22Rv1 (cell line): ENCODE data around the gene RIC8B.

Experiments used
- H3K27ac ChIP-seq: fragments of 450-650 bp; 2 replicates; pipeline ENCODE4 v1.5.1; 2017
- ZFX ChIP-seq: fragments of 450-650 bp; IDR thresholded peaks from 2 replicates; pipeline ENCODE4 v1.6.1; 2017; ENCODE audit warnings: antibody characterized with exemption, borderline replicate concordance
- TF ChIP-seq, protein P1 (sequence below): fragments of 450-650 bp; IDR thresholded peaks from 2 replicates; pipeline ENCODE4 v1.5.1; 2017; ENCODE audit warnings: mild to moderate bottlenecking

RIC8B gene

DNA sequence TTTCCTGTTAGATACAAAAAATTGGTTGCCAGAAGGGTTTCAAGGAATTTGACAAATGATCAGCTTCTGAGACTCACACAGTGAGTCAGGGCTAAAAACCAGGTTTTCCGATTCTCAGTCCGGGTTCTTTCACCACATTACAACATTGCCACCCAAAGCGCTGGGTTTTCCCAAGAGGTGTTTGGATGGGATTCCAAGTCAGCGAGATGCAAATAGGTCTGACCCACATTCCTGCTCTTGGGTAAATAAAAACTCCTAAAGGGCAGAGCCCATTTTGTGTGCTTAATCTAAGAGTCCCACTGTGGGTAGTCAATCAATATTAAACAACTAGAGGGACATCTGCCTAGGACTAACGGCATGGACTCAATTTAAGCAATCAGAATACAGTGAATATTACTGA, 5.4 kb upstream of the RIC8B start:
- TF ChIP-seq, protein P1, sequence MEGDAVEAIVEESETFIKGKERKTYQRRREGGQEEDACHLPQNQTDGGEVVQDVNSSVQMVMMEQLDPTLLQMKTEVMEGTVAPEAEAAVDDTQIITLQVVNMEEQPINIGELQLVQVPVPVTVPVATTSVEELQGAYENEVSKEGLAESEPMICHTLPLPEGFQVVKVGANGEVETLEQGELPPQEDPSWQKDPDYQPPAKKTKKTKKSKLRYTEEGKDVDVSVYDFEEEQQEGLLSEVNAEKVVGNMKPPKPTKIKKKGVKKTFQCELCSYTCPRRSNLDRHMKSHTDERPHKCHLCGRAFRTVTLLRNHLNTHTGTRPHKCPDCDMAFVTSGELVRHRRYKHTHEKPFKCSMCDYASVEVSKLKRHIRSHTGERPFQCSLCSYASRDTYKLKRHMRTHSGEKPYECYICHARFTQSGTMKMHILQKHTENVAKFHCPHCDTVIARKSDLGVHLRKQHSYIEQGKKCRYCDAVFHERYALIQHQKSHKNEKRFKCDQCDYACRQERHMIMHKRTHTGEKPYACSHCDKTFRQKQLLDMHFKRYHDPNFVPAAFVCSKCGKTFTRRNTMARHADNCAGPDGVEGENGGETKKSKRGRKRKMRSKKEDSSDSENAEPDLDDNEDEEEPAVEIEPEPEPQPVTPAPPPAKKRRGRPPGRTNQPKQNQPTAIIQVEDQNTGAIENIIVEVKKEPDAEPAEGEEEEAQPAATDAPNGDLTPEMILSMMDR = no peak
- no peak for TF ChIP-seq ZFX
- no peak overlapping the region for H3K27ac ChIP-seq

DNA sequence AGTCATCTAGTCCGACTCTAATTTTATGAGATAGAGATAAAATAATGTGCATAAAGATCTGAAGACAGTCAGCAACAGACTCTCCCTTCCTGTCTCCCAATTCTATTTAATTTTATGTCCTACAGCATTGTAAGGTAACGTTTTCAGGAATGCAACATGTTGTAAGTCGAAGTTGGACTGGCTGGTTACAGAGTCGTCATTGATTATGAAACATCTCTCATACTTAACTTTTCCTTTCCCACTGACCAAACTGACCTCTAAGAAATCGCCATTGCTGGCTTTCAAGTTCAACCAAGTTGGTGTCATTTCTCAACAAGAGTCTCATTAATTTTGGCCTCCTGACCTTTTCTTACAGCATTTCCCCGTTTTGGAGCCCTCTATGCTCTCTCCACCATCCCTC, 4.9 kb upstream of the RIC8B start:
- no peak overlapping the region for H3K27ac ChIP-seq

DNA sequence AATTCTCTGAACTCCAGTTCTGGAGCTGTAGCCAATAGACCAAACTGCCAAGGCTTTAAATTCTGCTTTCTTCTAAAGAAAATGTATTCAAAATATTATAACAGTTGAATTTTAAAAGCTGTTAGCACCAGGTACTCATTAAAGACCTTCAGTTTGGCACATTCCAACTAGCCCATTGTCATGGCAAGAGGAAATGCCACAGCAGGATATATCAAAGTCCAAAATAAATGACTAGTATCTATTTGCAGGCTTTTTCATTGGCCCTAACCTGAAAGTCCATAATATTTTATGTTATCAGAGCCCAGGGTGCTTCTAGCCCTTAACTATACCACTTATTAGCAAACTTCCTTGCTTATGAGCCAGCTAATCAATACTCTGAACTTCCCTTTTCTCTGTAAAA, 3.1 kb upstream of the RIC8B start:
- TF ChIP-seq, protein P1 = no peak
- TF ChIP-seq ZFX = no peak
- no peak overlapping the region for H3K27ac ChIP-seq

More for the DNA sequence above, 4.9 kb upstream of the RIC8B start:
- TF ChIP-seq, protein P1 = no peak
- TF ChIP-seq ZFX = no peak

DNA sequence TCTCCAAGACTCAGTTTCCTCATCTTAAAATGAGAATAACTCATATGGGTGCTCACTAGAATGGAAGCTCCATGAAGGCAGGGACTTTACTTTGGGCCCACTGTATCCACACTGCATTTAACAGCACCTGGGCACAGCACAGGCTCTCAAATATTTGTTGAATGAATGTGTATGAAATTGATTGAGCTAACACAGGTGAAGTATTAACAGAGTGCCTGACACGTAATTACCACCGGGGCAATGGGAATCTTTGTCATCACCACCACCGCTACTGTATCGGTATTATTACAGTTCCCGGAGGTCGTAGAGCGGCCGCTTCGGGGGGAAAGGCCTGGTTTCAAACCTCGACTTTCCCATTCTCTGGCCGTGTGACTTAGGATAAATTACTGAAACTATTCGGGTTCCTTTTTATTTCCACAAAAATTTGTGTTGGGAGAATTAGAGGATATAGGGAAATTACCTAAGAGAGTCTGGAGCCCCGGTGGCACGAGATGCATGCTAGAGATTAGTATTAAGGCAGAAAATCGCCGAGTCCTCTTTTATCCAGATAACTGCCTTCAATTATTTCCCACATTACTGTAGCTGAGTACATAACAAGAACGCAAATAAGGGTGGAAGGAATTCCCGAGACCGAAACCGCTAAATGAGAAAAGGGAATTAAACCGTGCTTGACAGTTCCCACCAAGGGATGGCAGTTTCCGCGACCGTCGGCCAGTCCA, 1.0 kb upstream of the RIC8B start:
- TF ChIP-seq, protein P1 = no peak
- TF ChIP-seq ZFX = no peak
- peak overlapping the region; percentile 93 for H3K27ac ChIP-seq

DNA sequence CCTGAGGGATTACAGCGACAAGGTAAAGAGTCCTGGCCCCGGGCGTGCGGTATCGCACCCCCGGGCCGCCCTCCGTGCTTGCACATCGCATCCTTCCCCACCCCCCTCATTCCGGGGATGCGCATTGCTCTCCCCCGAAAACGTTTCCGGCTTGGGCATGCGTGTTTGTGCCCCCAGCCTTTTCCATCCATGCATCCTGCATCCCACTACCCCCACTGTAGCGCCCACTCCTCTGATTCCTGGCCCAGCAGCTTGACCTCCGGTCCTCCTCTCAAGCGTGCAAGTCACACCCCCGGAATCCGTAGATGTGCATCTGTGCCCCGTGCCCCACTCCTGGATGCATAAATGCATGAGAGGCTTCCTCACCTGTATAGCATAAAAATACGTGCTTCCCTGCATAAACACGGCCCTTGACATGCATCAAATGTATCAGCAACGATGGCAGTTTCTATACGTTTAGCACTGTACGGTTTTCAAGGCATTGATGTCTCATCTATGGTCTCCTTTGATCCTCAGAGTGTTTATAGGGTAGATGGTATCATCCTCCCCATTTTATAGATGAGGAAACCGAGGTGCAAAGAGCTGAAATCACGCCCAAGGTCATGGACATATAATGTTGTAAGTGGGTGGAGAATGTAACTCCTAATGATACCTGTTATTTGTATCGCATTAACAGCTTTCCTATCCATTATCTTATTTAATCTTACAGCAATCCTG, 484 bp downstream of the RIC8B start:
- H3K27ac ChIP-seq = peak overlapping the region; percentile 93
- no peak for TF ChIP-seq ZFX
- TF ChIP-seq, protein P1 = no peak

DNA sequence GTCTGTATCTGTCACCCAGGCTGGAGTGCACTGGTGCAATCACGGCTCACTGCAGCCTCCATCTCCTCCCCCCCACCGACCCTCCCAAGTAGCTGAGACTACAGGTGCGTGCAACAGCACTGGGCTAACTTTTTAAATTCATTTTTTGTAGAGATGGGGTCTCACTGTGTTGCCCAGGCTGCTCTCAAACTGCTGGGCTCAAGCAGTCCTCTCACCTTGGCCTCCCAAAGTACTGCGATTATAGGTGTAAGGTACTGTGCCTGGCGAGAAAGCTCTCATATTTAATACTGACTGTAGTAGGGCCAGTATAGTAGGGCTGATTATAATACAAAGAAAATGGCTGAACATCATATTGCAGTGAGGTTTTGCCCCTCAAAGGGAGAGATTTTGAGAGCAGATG, 2.4 kb downstream of the RIC8B start:
- TF ChIP-seq, protein P1 = no peak
- no peak for TF ChIP-seq ZFX
- no peak overlapping the region for H3K27ac ChIP-seq

DNA sequence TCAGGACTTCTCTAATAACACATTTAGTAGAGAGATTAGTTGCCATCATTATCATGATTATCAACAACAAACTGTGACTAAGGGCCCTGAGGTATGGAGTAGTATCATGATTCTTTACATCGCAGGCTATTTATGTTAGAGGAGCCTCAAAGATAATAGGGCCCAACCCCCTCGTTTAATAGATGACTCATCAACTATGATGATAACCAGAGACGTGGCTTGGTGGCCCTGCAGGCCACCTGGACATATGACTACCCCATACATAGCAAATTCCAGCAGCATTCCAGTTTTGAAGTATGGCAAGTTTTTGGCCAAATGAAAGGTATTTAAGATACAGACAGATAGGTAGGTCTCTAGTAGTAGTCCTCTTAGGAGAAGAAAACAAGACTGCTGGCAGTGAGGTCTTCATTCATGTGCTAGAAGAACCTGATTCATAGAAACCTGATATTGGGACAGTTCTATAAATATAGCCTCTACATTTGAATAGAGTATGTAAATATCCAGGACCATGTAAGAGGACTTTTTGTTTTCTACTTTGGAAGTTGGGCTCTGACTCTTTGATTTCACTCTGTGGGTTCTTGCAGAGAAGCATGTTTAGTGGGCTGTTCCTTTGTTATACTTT, 5.6 kb downstream of the RIC8B start:
- TF ChIP-seq, protein P1 = no peak
- TF ChIP-seq ZFX = no peak
- no peak overlapping the region for H3K27ac ChIP-seq
